ENCODE measurements around the gene RBM39.

Gene RBM39

GRCh38 chr20:35750611-35751010 is 8.6 kb upstream of the RBM39 start:
- DNase-seq: no peak

DNA sequence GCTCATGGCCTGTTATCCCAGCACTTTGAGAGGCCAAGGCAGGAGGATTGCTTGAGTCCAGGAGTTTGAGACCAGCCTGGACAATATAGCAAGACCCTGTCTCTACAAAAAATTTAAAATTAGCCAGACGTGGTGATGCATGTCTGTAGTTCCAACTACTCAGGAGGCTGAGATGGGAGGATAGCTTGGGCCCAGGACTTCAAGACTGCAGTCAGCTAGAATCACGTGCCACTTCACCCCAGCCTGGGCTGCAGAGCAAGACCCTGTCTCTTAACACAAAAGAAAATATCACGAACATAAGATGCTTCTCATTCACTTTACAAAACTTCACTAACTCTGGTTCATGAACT is 2.4 kb upstream of the RBM39 start:
- DNase-seq: peak in 1 of 5 experiments; percentile 13

DNA sequence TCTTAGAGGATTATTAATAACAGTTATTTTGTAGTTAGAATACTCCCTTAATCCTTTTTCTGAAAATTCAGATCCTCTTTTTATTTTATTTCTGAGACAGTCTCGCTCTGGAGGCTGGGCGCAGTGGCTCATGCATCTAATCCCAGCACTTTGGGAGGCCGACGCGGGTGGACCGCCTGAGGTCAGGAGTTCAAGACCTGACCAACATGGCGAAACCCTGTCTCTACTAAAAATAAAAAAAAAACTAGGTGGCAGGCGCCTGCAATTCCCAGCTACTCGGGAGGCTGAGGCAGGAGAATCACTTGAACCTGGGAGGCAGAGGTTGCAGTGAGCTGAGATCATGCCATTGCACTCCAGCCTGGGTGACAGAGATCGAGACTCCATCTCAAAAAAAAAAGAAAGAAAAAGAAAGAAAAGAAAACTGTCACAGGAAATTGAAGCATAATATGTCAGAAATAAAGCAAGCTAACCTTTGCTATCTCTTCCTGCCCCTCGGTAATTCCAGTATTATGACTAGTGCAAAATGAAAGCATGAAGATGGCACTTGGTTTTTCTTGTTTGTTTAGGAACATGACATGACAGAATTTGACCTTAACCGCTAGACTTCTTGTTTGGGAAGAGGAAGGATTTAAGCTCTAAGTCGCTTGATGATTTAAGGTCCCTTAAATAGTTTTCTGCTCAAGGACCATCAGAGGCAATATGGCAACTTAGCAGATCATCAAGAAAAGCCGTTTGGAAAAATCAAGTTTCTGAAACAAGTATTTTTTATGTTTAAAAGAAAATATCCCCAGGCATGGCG is 1.8 kb upstream of the RBM39 start:
- peak in 1 of 5 experiments; percentile 50 for DNase-seq

DNA sequence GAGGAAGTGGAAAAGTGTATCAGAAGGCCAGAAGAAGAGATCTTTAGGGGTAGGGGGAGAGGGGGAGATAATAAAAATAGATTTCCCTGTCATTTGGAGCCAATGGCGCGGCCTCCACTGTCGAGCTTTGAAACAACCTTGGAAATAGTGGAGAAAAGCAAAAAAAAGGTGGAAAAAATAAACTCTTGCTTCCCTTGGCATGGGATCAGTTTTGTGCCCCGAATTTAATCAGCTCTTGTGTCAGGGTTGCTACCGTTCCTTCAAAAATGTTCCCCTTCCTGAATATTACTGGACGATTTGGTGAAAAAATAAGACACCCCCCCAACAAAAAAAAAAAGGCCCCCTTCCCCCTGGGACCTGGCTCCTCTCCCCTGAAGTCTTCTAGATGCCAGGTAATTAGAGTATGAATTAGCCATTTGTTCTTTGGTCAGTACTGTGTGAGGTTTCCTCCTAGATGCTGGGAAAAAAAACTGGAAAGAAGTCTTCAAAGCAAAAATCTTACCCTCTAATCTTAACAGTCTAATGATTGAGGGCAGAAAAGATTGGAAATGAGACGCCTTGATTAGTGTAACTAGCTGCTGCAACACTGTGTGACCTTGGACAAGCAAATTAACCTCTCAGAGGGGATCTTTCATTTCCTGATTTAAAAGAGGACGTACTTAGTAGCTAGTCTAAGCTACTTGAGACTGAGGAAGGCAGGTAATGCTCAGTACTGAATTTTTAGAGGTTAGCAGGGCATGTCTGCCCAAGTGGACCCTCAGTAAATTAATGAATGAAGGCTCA is 872 bp upstream of the RBM39 start:
- peak in 1 of 5 experiments; percentile 80 for DNase-seq

- DNase-seq: peak in 1 of 5 experiments; percentile 71
Observed at GRCh38 chr20:35739294-35740163, 2.5 kb downstream of the RBM39 start.

DNA sequence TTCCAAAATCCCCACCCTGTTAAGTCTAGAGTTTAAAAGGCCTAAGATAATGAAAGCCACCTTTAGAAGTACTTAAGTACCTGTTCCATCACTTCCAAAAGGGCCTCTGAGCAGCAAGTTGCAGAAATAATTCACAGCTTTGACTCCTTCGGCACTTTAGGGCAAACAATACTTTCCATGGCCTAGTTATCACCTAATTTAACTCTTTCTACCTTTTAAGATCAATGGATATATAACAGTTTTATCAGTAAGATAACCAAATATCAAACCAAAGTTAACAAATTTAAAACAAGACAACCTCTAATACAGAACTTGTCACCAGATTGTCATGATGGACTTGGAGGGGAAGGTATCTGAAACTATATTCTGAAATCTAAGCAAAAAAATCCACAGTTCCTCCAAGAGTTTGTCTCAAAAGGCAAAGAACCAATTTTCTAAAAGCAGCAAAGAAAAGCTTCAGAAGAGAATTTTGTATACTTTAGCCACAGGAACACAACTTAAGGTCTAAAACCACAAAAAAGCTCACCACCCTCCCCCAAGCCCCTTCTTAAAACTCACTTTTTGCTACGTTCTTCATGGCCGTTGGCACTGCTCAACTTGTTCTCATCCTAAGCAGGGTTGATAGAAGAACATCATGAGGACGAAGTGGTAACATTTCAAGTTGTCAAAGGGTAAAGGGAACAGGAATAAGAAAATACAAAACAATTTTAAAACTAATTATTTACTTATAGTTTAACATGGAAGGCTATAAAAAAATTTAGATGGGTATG is 3.5 kb downstream of the RBM39 start:
- DNase-seq: no peak

DNA sequence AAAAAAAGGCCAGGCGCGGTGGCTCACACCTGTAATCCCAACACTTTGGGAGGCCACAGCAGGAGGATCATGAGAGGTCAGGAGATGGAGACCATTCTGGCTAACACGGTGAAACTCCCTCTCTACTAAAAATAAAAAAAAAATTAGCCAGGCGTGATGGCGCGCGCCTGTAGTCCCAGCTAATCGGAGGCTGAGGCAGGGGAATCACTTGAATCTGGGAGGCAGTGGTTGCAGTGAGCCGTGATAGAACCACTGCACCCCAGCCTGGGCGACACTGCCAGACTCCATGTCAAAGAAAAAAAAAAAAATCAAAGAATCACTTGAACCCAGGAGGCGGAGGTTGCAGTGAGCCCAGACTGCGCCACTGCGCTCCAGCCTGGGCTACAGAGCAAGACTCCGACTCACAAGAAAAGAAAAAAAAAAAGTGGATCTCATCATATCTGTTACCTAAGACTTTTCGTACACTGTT is 4.2 kb downstream of the RBM39 start:
- DNase-seq: no peak

DNA sequence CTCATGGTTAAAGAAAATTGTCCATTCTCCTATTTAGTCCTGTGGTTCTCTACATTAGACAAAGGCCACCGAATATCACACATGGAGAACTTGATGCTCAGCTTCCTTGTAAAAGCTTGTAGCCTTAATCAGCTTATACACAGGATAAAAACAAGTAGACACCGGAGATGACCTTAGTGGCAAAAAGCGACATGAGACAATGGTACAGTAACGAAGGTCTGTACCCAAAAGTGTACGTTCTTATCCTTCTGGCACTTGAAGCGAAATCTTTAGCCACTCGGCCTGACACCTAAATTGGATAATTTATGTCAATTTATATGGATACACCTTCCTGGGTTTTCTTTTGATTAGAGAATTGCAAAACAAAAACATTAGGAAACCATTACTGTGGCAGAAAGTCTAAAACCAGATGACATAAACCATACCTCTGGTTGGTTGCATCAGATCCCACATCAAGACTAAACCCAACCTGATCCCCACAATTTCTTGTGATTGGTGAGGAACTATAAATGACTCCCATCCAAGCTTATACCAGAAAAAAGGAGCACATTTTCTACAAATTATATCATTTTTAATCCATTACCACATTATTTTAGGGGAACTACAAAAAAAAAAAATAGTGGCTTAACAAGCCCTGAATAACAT is 6.1 kb downstream of the RBM39 start:
- DNase-seq: no peak

GRCh38 chr20:35734777-35735649 is 7.0 kb downstream of the RBM39 start:
- DNase-seq: no peak

- no peak for DNase-seq
Observed at GRCh38 chr20:35734374-35734773, 7.7 kb downstream of the RBM39 start.

DNA sequence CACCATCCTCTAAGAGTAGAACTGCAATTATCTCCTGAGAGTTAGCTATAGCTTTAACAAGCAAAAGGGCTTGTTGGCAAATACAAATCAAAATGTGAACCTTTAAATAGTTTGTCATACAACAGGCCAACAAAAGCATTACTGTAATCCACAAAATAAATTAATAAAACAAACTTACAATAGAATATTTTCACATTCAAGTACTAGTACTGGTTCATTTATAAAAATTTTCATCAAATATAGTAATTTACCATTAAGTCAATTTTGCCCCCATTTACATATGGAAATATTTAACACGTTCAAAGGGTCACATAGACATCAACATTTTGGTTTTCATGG is 9.4 kb downstream of the RBM39 start:
- no peak for DNase-seq

- DNase-seq: no peak
Observed at GRCh38 chr20:35731862-35732643, 10.0 kb downstream of the RBM39 start.

DNA sequence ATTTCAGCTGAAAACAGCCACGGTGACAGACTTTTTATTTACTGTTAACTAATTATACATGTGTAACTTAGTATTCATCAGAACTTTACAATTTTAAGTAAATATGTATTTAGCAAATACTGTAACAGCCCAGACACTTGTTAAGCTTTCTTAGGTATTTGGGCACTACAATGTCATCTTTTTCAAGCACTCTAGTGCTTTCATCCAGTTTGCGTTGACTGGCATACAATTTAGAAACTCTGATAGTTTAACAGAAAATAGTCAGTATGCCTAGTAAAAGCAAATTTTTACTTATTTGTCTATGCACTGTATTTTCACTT is 10.6 kb downstream of the RBM39 start:
- DNase-seq: no peak

- no peak for DNase-seq
Observed at GRCh38 chr20:35730583-35731468, 11.2 kb downstream of the RBM39 start.

- no peak for DNase-seq
Observed at GRCh38 chr20:35729836-35730582, 12.1 kb downstream of the RBM39 start.

GRCh38 chr20:35729283-35729807 is 12.7 kb downstream of the RBM39 start:
- DNase-seq: no peak

DNA sequence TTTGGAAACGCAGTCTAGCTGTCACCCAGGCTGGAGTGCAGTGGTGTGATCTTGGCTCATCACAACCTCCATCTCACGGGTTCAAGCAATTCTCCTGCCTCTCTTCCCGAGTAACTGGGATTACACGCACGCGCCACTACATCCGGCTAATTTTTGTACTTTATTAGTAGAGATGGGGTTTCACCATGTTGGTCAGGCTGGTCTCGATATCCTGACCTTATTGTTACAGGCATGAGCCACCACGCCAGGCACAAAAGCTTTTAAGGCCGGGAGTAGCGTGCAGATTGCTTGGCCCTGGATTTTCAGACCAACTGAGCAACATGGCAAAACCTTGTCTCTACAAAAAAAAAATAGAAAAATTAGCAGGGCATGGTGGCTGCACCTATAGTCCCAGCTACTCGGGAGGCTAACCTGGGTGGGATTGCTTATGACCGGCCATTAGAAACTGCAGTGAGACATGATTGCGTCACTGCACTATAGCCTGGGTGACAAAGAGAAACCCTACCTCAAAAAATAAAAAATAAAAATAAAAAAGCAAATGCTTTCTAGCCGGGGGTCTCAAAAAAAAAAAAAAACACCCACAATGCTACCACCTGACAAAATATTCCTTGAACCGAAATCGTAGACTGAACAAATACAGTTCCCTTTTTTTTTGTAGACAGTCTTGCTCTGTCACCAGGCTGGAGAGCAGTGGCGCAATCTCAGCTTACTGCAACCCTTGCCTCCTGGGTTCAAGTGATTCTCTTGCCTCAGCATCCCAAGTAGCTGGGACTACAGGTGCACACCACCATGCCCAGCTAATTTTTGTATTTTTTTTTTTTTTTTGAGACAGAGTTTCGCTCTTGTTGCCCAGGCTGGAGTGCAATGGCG is 15.0 kb downstream of the RBM39 start:
- DNase-seq: no peak
